Measurements from ENCODE around the gene CALML6.

DNA sequence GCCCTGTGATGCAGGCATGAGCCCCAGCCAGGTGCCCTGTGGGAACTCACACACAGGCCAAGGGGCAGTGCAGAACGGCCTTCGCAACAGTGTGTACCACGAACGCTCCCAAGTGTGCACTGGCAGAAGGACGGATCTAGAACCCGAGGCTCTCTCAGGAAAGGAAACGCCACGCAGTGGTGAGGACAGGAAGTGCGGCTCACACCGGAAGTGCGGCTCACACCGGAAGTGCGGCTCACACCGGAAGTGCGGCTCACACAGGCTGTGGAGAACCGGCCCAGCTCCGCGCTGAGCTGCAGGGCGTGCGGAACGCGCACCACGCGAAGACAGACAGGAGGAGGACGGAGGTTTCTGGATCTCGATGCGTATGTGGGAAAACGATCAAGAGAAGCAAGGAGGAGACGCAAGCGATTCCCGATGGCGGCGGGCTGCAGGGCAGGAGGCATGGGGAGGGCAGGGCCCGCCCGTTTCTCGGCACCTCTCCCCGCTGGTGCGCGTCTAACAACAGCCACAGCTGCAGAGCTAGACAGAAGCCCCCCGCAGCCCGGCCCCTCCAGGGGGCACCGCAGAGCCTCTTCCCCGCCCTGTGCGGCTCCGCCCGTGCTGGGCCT, 39.9 kb downstream of the CALML6 start:
- TF ChIP-seq GATA2 (IDR thresholded peaks at IDR 0.05; ENCODE audit: low read depth, low read length) = no peak
- no peak for TF ChIP-seq GATA3 (IDR thresholded peaks at IDR 0.05; ENCODE audit: low read depth, low read length)
